H9 (cell line): Measurements from ENCODE around the gene TSEN34. TPM values are rescaled to one million over a fixed set of nuclear protein-coding genes. Genes with fewer than 3 reads are reported as not detected.

Experiments used
- DNase-seq: peaks from one replicate; pipeline ENCODE4 v3.0.0-alpha.2; 2017
- H2AFZ ChIP-seq: one replicate; pipeline ENCODE4 v1.6.1; 2013; ENCODE audit warnings: mild to moderate bottlenecking, low read length, control low read depth, moderate library complexity
- H2AK5ac ChIP-seq: 2 replicates; pipeline ENCODE4 v1.6.1; 2013; ENCODE audit warnings: low read length, control low read depth, mixed read lengths; ENCODE audit not compliant: insufficient read length
- H2BK120ac ChIP-seq: one replicate; pipeline ENCODE4 v1.6.1; 2013; ENCODE audit warnings: low read depth, mild to moderate bottlenecking, low read length, control low read depth, inconsistent platforms; ENCODE audit not compliant: poor library complexity, severe bottlenecking
- H2BK12ac ChIP-seq: 2 replicates; pipeline ENCODE4 v1.6.1; 2013; ENCODE audit warnings: low read length, control low read depth, mixed read lengths, low read depth; ENCODE audit not compliant: insufficient read length
- H2BK15ac ChIP-seq: 2 replicates; pipeline ENCODE4 v1.6.1; 2013; ENCODE audit warnings: low read depth, low read length, control low read depth
- H2BK20ac ChIP-seq: one replicate; pipeline ENCODE4 v1.6.1; 2013; ENCODE audit warnings: low read depth, mild to moderate bottlenecking, low read length, control low read depth, inconsistent platforms; ENCODE audit not compliant: poor library complexity, severe bottlenecking
- H2BK5ac ChIP-seq: 2 replicates; pipeline ENCODE4 v1.6.1; 2013; ENCODE audit warnings: low read length, control low read depth, mixed read lengths; ENCODE audit not compliant: insufficient read length
- H3K14ac ChIP-seq: 2 replicates; pipeline ENCODE4 v1.6.1; 2013; ENCODE audit warnings: low read length, control low read depth; ENCODE audit not compliant: insufficient read depth
- H3K18ac ChIP-seq: 2 replicates; pipeline ENCODE4 v1.6.1; 2013; ENCODE audit warnings: low read depth, mild to moderate bottlenecking, mixed read lengths, low read length, control low read depth; ENCODE audit not compliant: insufficient read length
- H3K23ac ChIP-seq: 2 replicates; pipeline ENCODE4 v1.6.1; 2013; ENCODE audit warnings: low read length, control low read depth, mixed read lengths, low read depth; ENCODE audit not compliant: insufficient read length
- H3K23me2 ChIP-seq: 2 replicates; pipeline ENCODE4 v1.6.1; 2013; ENCODE audit warnings: low read depth, mild to moderate bottlenecking, mixed read lengths, low read length, control low read depth; ENCODE audit not compliant: insufficient read length, poor library complexity, severe bottlenecking
- H3K27ac ChIP-seq: 2 replicates; pipeline ENCODE4 v1.5.1; 2013; ENCODE audit warnings: low read length, control low read depth, mixed read lengths, low read depth; ENCODE audit not compliant: insufficient read length
- H3K27me3 ChIP-seq: 2 replicates; pipeline ENCODE4 v1.6.1; 2013; ENCODE audit warnings: low read length, control low read depth, inconsistent platforms; ENCODE audit not compliant: insufficient read depth
- H3K4ac ChIP-seq: 2 replicates; pipeline ENCODE4 v1.6.1; 2013; ENCODE audit warnings: low read depth, mild to moderate bottlenecking, control low read depth, inconsistent platforms, low read length, moderate library complexity
- H3K4me1 ChIP-seq: 2 replicates; pipeline ENCODE4 v1.6.1; 2013; ENCODE audit warnings: low read length, control low read depth, inconsistent platforms; ENCODE audit not compliant: insufficient read depth
- H3K4me2 ChIP-seq: 2 replicates; pipeline ENCODE4 v1.6.1; 2013; ENCODE audit warnings: low read length, control low read depth, mixed read lengths; ENCODE audit not compliant: insufficient read length, insufficient read depth
- H3K56ac ChIP-seq: 2 replicates; pipeline ENCODE4 v1.6.1; 2013; ENCODE audit warnings: low read depth, mild to moderate bottlenecking, mixed read lengths, low read length, control low read depth; ENCODE audit not compliant: insufficient read length
- H3K79me1 ChIP-seq: 2 replicates; pipeline ENCODE4 v1.6.1; 2013; ENCODE audit warnings: low read depth, mild to moderate bottlenecking, moderate library complexity, low read length, control low read depth, inconsistent platforms; ENCODE audit not compliant: insufficient read depth, poor library complexity, severe bottlenecking
- H3K79me2 ChIP-seq: 2 replicates; pipeline ENCODE4 v1.6.1; 2013; ENCODE audit warnings: low read length, control low read depth, inconsistent platforms; ENCODE audit not compliant: insufficient read depth
- H3K9ac ChIP-seq: 2 replicates; pipeline ENCODE4 v1.6.1; 2013; ENCODE audit warnings: low read length, control low read depth, mixed read lengths; ENCODE audit not compliant: insufficient read length; ENCODE audit errors: extremely low read depth
- H3K9me3 ChIP-seq: one replicate; pipeline ENCODE4 v1.6.1; 2013; ENCODE audit warnings: low read depth, low read length, inconsistent platforms; ENCODE audit not compliant: control insufficient read depth
- H3T11ph ChIP-seq: one replicate; pipeline ENCODE4 v1.6.1; 2013; ENCODE audit warnings: mild to moderate bottlenecking, low read length, control low read depth, inconsistent platforms
- H4K20me1 ChIP-seq: one replicate; pipeline ENCODE4 v1.6.1; 2013; ENCODE audit not compliant: control insufficient read depth, insufficient read length, insufficient read depth
- H4K5ac ChIP-seq: 2 replicates; pipeline ENCODE4 v1.6.1; 2013; ENCODE audit warnings: low read depth, mild to moderate bottlenecking, mixed read lengths, low read length, control low read depth; ENCODE audit not compliant: insufficient read length
- H4K8ac ChIP-seq: replicated peaks from 2 replicates; pipeline ENCODE4 v1.6.1; 2013; ENCODE audit warnings: low read length, control low read depth, mixed read lengths, low read depth; ENCODE audit not compliant: insufficient read length
- H4K91ac ChIP-seq: 2 replicates; pipeline ENCODE4 v1.6.1; 2013; ENCODE audit warnings: low read depth, mild to moderate bottlenecking, moderate library complexity, mixed read lengths, low read length, control low read depth; ENCODE audit not compliant: insufficient read length
- H3K27ac Mint-ChIP-seq, 3 experiments: 2 replicates in 2 of 3; 3 replicates in 1 of 3; pipeline ENCODE4 v1.8.0; 2020 to 2021; ENCODE audit warnings: mixed read lengths in 3 of 3, mild to moderate bottlenecking in 1 of 3, moderate library complexity in 1 of 3
- H3K27me3 Mint-ChIP-seq: 2 replicates; pipeline ENCODE4 v1.8.0; 2021; ENCODE audit warnings: low read depth, mild to moderate bottlenecking, moderate library complexity, mixed read lengths
- H3K36me3 Mint-ChIP-seq, 3 experiments: 2 replicates in 2 of 3; 3 replicates in 1 of 3; pipeline ENCODE4 v1.8.0; 2020 to 2021; ENCODE audit warnings: low read depth in 3 of 3, mixed read lengths in 3 of 3; ENCODE audit not compliant: insufficient read depth in 1 of 3
- H3K4me1 Mint-ChIP-seq, 2 experiments: 2 replicates each; pipeline ENCODE4 v1.8.0; 2020; ENCODE audit warnings: mixed read lengths in 2 of 2
- H3K4me3 Mint-ChIP-seq, 2 experiments: 2 replicates in 1 of 2; 3 replicates in 1 of 2; pipeline ENCODE4 v1.8.0; 2020 to 2021; ENCODE audit warnings: mild to moderate bottlenecking in 2 of 2, mixed read lengths in 2 of 2, moderate library complexity in 1 of 2
- H3K9me3 Mint-ChIP-seq, 2 experiments: 2 replicates in 1 of 2; 3 replicates in 1 of 2; pipeline ENCODE4 v1.8.0; 2020; ENCODE audit warnings: mild to moderate bottlenecking in 2 of 2, mixed read lengths in 2 of 2, moderate library complexity in 1 of 2
- WGBS: extraction: QIAGEN DNeasy Blood & Tissue Kit; methylation state at CpG from one replicate; pipeline ENCODE4 v1.1.7; 2013; ENCODE audit warnings: missing lambda C conversion rate, low lambda C conversion rate, mixed read lengths; ENCODE audit not compliant: insufficient read length; ENCODE audit errors: extremely low coverage; 5-methylcytosine and 5-hydroxymethylcytosine counted together
- total RNA-seq: library from RNA; stranded (reverse); gene quantifications from 2 replicates; pipeline ENCODE4 v1.2.1, GENCODE V29; 2021
- TF ChIP-seq, protein P1 (sequence below): fragments of 200-600 bp; sonication (generic); conservative IDR thresholded peaks from 3 replicates; pipeline ENCODE4 v1.8.0; 2021; ENCODE audit warnings: antibody characterized with exemption, mild to moderate bottlenecking

The TSEN34 gene
- total RNA-seq, 1 experiment from 2014 or later = 28.3 TPM

DNA sequence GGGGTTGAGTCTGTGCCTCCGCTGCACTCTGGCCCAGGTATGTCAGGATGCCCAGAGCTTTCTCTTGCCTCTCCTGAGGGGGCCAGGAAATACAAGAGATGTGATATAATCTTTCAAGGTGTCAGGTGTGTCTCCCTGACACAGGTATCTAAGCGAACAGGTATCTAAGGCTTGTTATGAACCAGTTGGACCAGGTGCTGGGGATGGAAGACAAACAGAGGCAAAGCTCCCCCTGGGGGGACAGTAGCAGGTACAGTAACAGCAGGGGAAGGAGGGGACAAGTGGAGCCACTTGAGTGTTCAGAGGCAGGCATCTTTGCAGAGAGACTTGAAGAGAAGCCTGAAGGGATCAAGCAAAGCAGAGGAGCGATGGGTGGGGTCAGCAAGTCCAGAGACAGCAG, 34.2 kb upstream of the TSEN34 start:
- H3K27ac Mint-ChIP-seq = no peak overlapping the region
- Histone ChIP-seq H3K4me1 (no peaks in the 10 kb centered on the region), H3K23me2 (peaks cover 13% of the 10 kb centered on the region), H2BK20ac (no peak overlapping the region), H2BK15ac (no peak overlapping the region), H3K23ac (no peak overlapping the region), H2BK120ac (no peak overlapping the region), H4K5ac (no peak overlapping the region), H2AK5ac (no peak overlapping the region), H3K9ac (no peak overlapping the region), H4K91ac (no peak overlapping the region), H3K9me3 (no peaks in the 10 kb centered on the region), H2AFZ (no peak overlapping the region), H2BK5ac (no peak overlapping the region), H2BK12ac (no peak overlapping the region), H3K79me1 (no peaks in the 10 kb centered on the region), H3K56ac (no peak overlapping the region), H3K27me3 (no peaks in the 10 kb centered on the region), H3K27ac (no peak overlapping the region), H3K79me2 (no peaks in the 10 kb centered on the region; the same call in 1 of the 2 replicates), H3T11ph (no peak overlapping the region), H4K8ac (no peak overlapping the region), H4K20me1 (no peaks in the 10 kb centered on the region), H3K14ac (no peak overlapping the region), H3K4ac (no peak overlapping the region), H3K4me2 (no peak overlapping the region), H3K18ac (no peak overlapping the region)
- TF ChIP-seq, protein P1, sequence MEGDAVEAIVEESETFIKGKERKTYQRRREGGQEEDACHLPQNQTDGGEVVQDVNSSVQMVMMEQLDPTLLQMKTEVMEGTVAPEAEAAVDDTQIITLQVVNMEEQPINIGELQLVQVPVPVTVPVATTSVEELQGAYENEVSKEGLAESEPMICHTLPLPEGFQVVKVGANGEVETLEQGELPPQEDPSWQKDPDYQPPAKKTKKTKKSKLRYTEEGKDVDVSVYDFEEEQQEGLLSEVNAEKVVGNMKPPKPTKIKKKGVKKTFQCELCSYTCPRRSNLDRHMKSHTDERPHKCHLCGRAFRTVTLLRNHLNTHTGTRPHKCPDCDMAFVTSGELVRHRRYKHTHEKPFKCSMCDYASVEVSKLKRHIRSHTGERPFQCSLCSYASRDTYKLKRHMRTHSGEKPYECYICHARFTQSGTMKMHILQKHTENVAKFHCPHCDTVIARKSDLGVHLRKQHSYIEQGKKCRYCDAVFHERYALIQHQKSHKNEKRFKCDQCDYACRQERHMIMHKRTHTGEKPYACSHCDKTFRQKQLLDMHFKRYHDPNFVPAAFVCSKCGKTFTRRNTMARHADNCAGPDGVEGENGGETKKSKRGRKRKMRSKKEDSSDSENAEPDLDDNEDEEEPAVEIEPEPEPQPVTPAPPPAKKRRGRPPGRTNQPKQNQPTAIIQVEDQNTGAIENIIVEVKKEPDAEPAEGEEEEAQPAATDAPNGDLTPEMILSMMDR = no peak
- no CpG with 5 or more reads among the region's 3 CpGs for WGBS
- H3K27me3 Mint-ChIP-seq = peaks cover 6% of the 10 kb centered on the region
- peaks cover 29 to 56% (median 55%) of the 10 kb centered on the region in 3 experiments for H3K36me3 Mint-ChIP-seq
- H3K4me3 Mint-ChIP-seq = peak overlapping the region; percentile 5 to 22; a peak in 3 of 5 replicates
- no peak for DNase-seq
- peaks cover 16 to 20% of the 10 kb centered on the region in 2 experiments for H3K4me1 Mint-ChIP-seq
- H3K9me3 Mint-ChIP-seq = no peaks in the 10 kb centered on the region; a peak in 1 of 5 replicates
